NCI-H187 (cell line): Measurements from ENCODE around the gene FXYD3.

Experiments
- DNase-seq, 2 experiments: peaks; one replicate each; lab custom pipeline; 2025; lab: John Stamatoyannopoulos, UW

Gene FXYD3

GRCh38 chr19:35106291-35106583 is 9.4 kb upstream of the FXYD3 start:
- no peak for DNase-seq

- no peak for DNase-seq
These were observed 8.6 kb upstream of the FXYD3 start for GRCh38 chr19:35106898-35107541.

- no peak for DNase-seq
These were observed 8.1 kb upstream of the FXYD3 start for GRCh38 chr19:35107545-35107944.

GRCh38 chr19:35108730-35109129 is 6.9 kb upstream of the FXYD3 start:
- DNase-seq: no peak

GRCh38 chr19:35109395-35110112 is 6.1 kb upstream of the FXYD3 start:
- no peak for DNase-seq

GRCh38 chr19:35110974-35111373 is 4.6 kb upstream of the FXYD3 start:
- DNase-seq: no peak

GRCh38 chr19:35112995-35113688 is 2.5 kb upstream of the FXYD3 start:
- DNase-seq: no peak

- DNase-seq: no peak
These were observed 1.1 kb upstream of the FXYD3 start for GRCh38 chr19:35114353-35115176.

- DNase-seq: no peak
These were observed 614 bp downstream of the FXYD3 start for GRCh38 chr19:35116072-35116801.

GRCh38 chr19:35117116-35117515 is 1.5 kb downstream of the FXYD3 start:
- DNase-seq: no peak

GRCh38 chr19:35117799-35118198 is 2.2 kb downstream of the FXYD3 start:
- no peak for DNase-seq

- no peak for DNase-seq
These were observed 2.8 kb downstream of the FXYD3 start for GRCh38 chr19:35118268-35119020.

GRCh38 chr19:35119091-35119490 is 3.5 kb downstream of the FXYD3 start:
- no peak for DNase-seq

GRCh38 chr19:35119578-35120155 is 4.0 kb downstream of the FXYD3 start:
- no peak for DNase-seq

GRCh38 chr19:35120492-35120891 is 4.9 kb downstream of the FXYD3 start:
- DNase-seq: no peak

GRCh38 chr19:35120898-35121297 is 5.3 kb downstream of the FXYD3 start:
- DNase-seq: no peak

- DNase-seq: no peak
These were observed 7.3 kb downstream of the FXYD3 start for GRCh38 chr19:35122687-35123551.

- no peak for DNase-seq
These were observed 8.0 kb downstream of the FXYD3 start for GRCh38 chr19:35123573-35123972.
